22Rv1 (cell line): ENCODE measurements around the gene SLC25A22.

Experiments
- ZFX ChIP-seq: fragments of 450-650 bp; IDR thresholded peaks from 2 replicates; pipeline ENCODE4 v1.6.1; 2017; ENCODE audit warnings: antibody characterized with exemption, borderline replicate concordance
- TF ChIP-seq, protein P1 (sequence below): fragments of 450-650 bp; IDR thresholded peaks from 2 replicates; pipeline ENCODE4 v1.5.1; 2017; ENCODE audit warnings: mild to moderate bottlenecking

DNA sequence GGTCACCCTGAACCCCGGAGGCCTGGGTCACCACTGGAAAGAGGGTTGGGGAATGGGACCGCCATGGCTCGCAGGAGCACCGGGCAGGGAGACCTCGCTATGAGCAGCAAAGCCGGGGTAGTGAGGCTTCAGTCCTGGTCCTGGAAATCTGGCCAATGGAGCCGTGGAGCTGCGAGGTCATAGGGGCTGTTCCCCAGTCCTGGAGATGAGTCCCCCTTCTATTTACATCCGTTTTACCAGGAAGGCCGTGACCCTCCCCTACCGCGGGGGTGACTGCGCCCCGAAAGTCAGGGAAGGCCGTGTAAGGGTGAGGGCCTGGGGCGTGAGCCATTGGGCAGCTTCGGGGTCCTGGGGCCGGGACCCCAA lies 6.5 kb upstream of the SLC25A22 start:
- TF ChIP-seq, protein P1, sequence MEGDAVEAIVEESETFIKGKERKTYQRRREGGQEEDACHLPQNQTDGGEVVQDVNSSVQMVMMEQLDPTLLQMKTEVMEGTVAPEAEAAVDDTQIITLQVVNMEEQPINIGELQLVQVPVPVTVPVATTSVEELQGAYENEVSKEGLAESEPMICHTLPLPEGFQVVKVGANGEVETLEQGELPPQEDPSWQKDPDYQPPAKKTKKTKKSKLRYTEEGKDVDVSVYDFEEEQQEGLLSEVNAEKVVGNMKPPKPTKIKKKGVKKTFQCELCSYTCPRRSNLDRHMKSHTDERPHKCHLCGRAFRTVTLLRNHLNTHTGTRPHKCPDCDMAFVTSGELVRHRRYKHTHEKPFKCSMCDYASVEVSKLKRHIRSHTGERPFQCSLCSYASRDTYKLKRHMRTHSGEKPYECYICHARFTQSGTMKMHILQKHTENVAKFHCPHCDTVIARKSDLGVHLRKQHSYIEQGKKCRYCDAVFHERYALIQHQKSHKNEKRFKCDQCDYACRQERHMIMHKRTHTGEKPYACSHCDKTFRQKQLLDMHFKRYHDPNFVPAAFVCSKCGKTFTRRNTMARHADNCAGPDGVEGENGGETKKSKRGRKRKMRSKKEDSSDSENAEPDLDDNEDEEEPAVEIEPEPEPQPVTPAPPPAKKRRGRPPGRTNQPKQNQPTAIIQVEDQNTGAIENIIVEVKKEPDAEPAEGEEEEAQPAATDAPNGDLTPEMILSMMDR: no peak
- no peak for TF ChIP-seq ZFX
